SK-N-SH treated with all-trans-retinoic acid at 6 μM for 48 hours (cell line): ENCODE data around the gene LSM10.

ENCODE experiments used
- ARNTL ChIP-seq: fragments of 450-650 bp; formaldehyde crosslinking; IDR thresholded peaks from 2 replicates; pipeline ENCODE4 v1.5.0; 2020; ENCODE audit warnings: low read depth, mild to moderate bottlenecking, moderate library complexity, borderline replicate concordance
- ESRRG ChIP-seq: fragments of 250-450 bp; sonication (Bioruptor Pico); IDR thresholded peaks from 2 replicates; pipeline ENCODE4 v1.6.1; 2021; ENCODE audit warnings: mild to moderate bottlenecking
- PPARA ChIP-seq: fragments of 250-450 bp; sonication (Bioruptor Pico); IDR thresholded peaks from 2 replicates; pipeline ENCODE4 v1.5.0; 2020; ENCODE audit warnings: mild to moderate bottlenecking, borderline replicate concordance
- RARB ChIP-seq: fragments of 250-450 bp; sonication (Bioruptor Pico); IDR thresholded peaks from 2 replicates; pipeline ENCODE4 v1.8.0; 2021; ENCODE audit warnings: mild to moderate bottlenecking, moderate library complexity
- TCF4 ChIP-seq: fragments of 250-450 bp; sonication (Bioruptor Pico); IDR thresholded peaks from 2 replicates; pipeline ENCODE4 v1.8.0; 2021; ENCODE audit warnings: mild to moderate bottlenecking, moderate library complexity, borderline replicate concordance
- ZFP3 ChIP-seq: fragments of 250-450 bp; sonication (Bioruptor Pico); IDR thresholded peaks from 2 replicates; pipeline ENCODE4 v1.5.0; 2020; ENCODE audit warnings: mild to moderate bottlenecking, moderate library complexity
- ZNF565 ChIP-seq: fragments of 450-650 bp; formaldehyde crosslinking; conservative IDR thresholded peaks from 2 replicates; pipeline ENCODE4 v1.5.0; 2020; ENCODE audit warnings: low read depth, mild to moderate bottlenecking, moderate library complexity
- TF ChIP-seq, protein P1 (sequence below): fragments of 250-450 bp; sonication (Bioruptor Pico); IDR thresholded peaks from 2 replicates; pipeline ENCODE4 v1.5.1; 2021; ENCODE audit warnings: mild to moderate bottlenecking, moderate library complexity

DNA sequence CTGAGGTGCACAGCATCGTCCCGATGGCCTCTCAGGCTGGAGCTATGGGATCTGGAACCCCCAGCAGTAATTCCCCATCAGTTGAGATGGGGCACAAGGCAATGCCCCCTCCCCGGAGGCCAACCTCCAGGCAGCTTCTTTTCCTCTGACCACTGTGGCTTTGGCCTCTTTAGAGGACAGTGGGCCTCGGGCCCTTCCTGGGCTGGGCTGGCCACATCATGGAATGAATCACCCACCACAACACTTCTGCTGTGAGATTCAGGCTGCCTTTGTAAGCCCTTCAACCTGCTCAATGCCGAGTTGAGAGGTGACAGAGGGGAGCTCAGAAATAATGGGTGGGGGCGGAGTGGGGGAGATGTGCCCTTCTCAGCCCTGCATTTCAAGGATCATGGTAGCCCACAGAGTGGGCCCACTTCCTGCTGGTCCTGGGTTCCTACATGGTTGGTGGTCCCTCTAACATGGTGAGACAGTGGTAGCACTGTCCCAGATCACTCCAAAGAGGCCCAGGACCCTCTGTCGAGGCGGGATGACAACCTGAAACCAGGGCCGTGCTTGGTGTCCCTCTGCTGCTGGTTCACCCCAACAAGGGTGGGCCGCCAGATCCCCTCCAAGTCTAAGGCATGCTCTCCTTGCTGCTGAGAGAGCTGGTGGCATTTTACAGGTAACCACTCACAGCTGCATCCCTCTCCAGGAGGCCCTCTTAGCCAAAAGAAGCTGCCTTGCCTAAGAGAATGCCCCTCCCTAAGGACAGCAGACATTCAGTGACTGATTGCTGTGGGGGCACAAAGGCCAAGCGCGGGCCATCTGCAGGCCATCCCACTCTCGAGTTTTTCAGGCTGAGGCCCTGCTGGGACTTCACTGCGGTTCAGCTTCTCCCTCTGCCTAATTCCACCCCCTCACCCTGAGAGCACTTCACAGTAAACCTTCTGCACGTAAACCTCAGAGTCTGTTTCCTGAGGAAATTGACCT is 44.5 kb downstream of the LSM10 start:
- TF ChIP-seq ARNTL (CRISPR knock-in tag) (no peak), RARB (no peak), ZNF565 (CRISPR knock-in tag) (no peak), ZFP3 (CRISPR knock-in tag) (no peak), TCF4 (CRISPR knock-in tag) (no peak), PPARA (CRISPR knock-in tag) (no peak), ESRRG (CRISPR knock-in tag) (no peak)
- TF ChIP-seq, protein P1, sequence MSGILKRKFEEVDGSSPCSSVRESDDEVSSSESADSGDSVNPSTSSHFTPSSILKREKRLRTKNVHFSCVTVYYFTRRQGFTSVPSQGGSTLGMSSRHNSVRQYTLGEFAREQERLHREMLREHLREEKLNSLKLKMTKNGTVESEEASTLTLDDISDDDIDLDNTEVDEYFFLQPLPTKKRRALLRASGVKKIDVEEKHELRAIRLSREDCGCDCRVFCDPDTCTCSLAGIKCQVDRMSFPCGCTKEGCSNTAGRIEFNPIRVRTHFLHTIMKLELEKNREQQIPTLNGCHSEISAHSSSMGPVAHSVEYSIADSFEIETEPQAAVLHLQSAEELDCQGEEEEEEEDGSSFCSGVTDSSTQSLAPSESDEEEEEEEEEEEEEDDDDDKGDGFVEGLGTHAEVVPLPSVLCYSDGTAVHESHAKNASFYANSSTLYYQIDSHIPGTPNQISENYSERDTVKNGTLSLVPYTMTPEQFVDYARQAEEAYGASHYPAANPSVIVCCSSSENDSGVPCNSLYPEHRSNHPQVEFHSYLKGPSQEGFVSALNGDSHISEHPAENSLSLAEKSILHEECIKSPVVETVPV: no peak
